Neural cell (in vitro differentiated cells): ENCODE data around the gene MTREX. TPM values are rescaled to one million over a fixed set of nuclear protein-coding genes. Genes with fewer than 3 reads are reported as not detected.

Experiments
- H2AFZ ChIP-seq: fragments of 200-600, 300-800 bp; sonication (generic), shearing (Covaris generic); 2 replicates; pipeline ENCODE4 v1.6.0; 2014; ENCODE audit warnings: low read depth, mild to moderate bottlenecking, antibody characterized with exemption, low read length, moderate library complexity
- H3F3A ChIP-seq: fragments of 200-600 bp; shearing (Covaris generic); 2 replicates; pipeline ENCODE4 v1.6.1; 2016; ENCODE audit warnings: mild to moderate bottlenecking, moderate library complexity, mixed read lengths, antibody characterized with exemption, low read length; ENCODE audit not compliant: insufficient read depth, poor library complexity, severe bottlenecking
- H3K27ac ChIP-seq: fragments of 200-600, 300-800 bp; sonication (generic), shearing (Covaris generic); 2 replicates; pipeline ENCODE4 v1.5.1; 2014; ENCODE audit warnings: mild to moderate bottlenecking, low read length, moderate library complexity
- H3K27me3 ChIP-seq: fragments of 300-800, 200-600 bp; sonication (generic), shearing (Covaris generic); 2 replicates; pipeline ENCODE4 v1.6.0; 2014; ENCODE audit warnings: mild to moderate bottlenecking, low read depth, low read length, moderate library complexity; ENCODE audit not compliant: insufficient read depth
- H3K36me3 ChIP-seq: fragments of 300-800, 200-600 bp; sonication (generic), shearing (Covaris generic); 2 replicates; pipeline ENCODE4 v1.5.1; 2014; ENCODE audit warnings: mild to moderate bottlenecking, antibody characterized with exemption, low read length, moderate library complexity; ENCODE audit not compliant: insufficient read depth
- H3K4me2 ChIP-seq: fragments of 300-800, 200-600 bp; sonication (generic), shearing (Covaris generic); 2 replicates; pipeline ENCODE4 v1.6.0; 2014; ENCODE audit warnings: mild to moderate bottlenecking, low read length
- H3K4me3 ChIP-seq: fragments of 300-800, 200-600 bp; sonication (generic), shearing (Covaris generic); 2 replicates; pipeline ENCODE4 v1.5.1; 2014; ENCODE audit warnings: mild to moderate bottlenecking, low read length, moderate library complexity
- H3K79me2 ChIP-seq: fragments of 200-600 bp; shearing (Covaris generic); replicated peaks from 2 replicates; pipeline ENCODE4 v1.6.0; 2014; ENCODE audit warnings: mild to moderate bottlenecking, low read length, moderate library complexity; ENCODE audit not compliant: insufficient read depth
- H3K9ac ChIP-seq: fragments of 300-800, 200-600 bp; sonication (generic), shearing (Covaris generic); 2 replicates; pipeline ENCODE4 v1.6.1; 2016; ENCODE audit warnings: mild to moderate bottlenecking, low read length, mixed read lengths
- H3K9me2 ChIP-seq: fragments of 200-600 bp; shearing (Covaris generic); 2 replicates; pipeline ENCODE4 v1.6.1; 2016; ENCODE audit warnings: mild to moderate bottlenecking, low read length, mixed read lengths; ENCODE audit not compliant: insufficient read depth
- H3K9me3 ChIP-seq: fragments of 200-600, 300-800 bp; sonication (generic), shearing (Covaris generic); 2 replicates; pipeline ENCODE4 v1.6.1; 2016; ENCODE audit warnings: mild to moderate bottlenecking, mixed run types, low read length, moderate library complexity, mixed read lengths
- H4K20me1 ChIP-seq: fragments of 200-600 bp; shearing (Covaris generic); 2 replicates; pipeline ENCODE4 v1.6.1; 2016; ENCODE audit warnings: mild to moderate bottlenecking, mixed run types; ENCODE audit not compliant: insufficient read depth
- EP300 ChIP-seq: fragments of 450-650 bp; conservative IDR thresholded peaks from 2 replicates; pipeline ENCODE4 v1.6.1; 2014; ENCODE audit warnings: antibody characterized with exemption, mild to moderate bottlenecking, moderate library complexity; ENCODE audit not compliant: poor library complexity, severe bottlenecking
- EZH2 ChIP-seq: fragments of 200-600, 300-800 bp; shearing (Covaris generic), sonication (generic); IDR thresholded peaks from 2 replicates; pipeline ENCODE4 v1.6.1; 2014; ENCODE audit warnings: antibody characterized with exemption, low read length, borderline replicate concordance, mild to moderate bottlenecking; ENCODE audit not compliant: insufficient read depth, poor library complexity, severe bottlenecking
- MXI1 ChIP-seq: fragments of 450-650 bp; conservative IDR thresholded peaks from 2 replicates; pipeline ENCODE4 v1.6.1; 2014; ENCODE audit warnings: antibody characterized with exemption, mild to moderate bottlenecking; ENCODE audit not compliant: poor library complexity, severe bottlenecking
- POLR2AphosphoS5 ChIP-seq: IDR thresholded peaks from 2 replicates; pipeline ENCODE4 v1.6.1; 2012
- RAD21 ChIP-seq: fragments of 450-650 bp; conservative IDR thresholded peaks from 2 replicates; pipeline ENCODE4 v1.6.1; 2014; ENCODE audit warnings: antibody characterized with exemption, mild to moderate bottlenecking, moderate library complexity
- REST ChIP-seq: IDR thresholded peaks from 2 replicates; pipeline ENCODE4 v1.6.1; 2012; ENCODE audit warnings: borderline replicate concordance
- SMC3 ChIP-seq: fragments of 450-650 bp; conservative IDR thresholded peaks from 2 replicates; pipeline ENCODE4 v1.6.1; 2014; ENCODE audit warnings: antibody characterized with exemption, mild to moderate bottlenecking, moderate library complexity; ENCODE audit not compliant: poor library complexity
- TAF1 ChIP-seq: IDR thresholded peaks from 2 replicates; pipeline ENCODE4 v1.6.1; 2012; ENCODE audit warnings: low read depth
- polyA plus RNA-seq: library from polyadenylated mRNA; depleted of rRNA; stranded (reverse); fragments of >200 nt; gene quantifications from 2 replicates; pipeline ENCODE4 v1.2.3, GENCODE V29; 2014
- TF ChIP-seq, protein P1 (sequence below): fragments of 450-650 bp; IDR thresholded peaks from 2 replicates; pipeline ENCODE4 v1.5.1; 2014; ENCODE audit warnings: antibody characterized with exemption, mild to moderate bottlenecking, moderate library complexity; ENCODE audit not compliant: poor library complexity, severe bottlenecking

MTREX gene
- polyA plus RNA-seq, 1 donor from 2014 or later = 77.6 TPM

- Histone ChIP-seq H3K4me3 (no peak overlapping the region), H3K9me2 (no peaks in the 10 kb centered on the region), H3K27ac (no peak overlapping the region), H3K9me3 (no peaks in the 10 kb centered on the region), H3K36me3 (peaks cover 11% of the 10 kb centered on the region), H3K4me2 (no peak overlapping the region), H3K9ac (no peak overlapping the region), H3K79me2 (no peaks in the 10 kb centered on the region), H3K27me3 (no peaks in the 10 kb centered on the region), H2AFZ (no peak overlapping the region), H3F3A (no peaks in the 10 kb centered on the region), H4K20me1 (no peaks in the 10 kb centered on the region)
- TF ChIP-seq EP300 = no peak
- no peak for TF ChIP-seq SMC3
- TF ChIP-seq TAF1 = no peak
- TF ChIP-seq MXI1 = no peak
- no peak for TF ChIP-seq RAD21
- no peak for TF ChIP-seq POLR2AphosphoS5
- no peak for TF ChIP-seq EZH2
- TF ChIP-seq, protein P1, sequence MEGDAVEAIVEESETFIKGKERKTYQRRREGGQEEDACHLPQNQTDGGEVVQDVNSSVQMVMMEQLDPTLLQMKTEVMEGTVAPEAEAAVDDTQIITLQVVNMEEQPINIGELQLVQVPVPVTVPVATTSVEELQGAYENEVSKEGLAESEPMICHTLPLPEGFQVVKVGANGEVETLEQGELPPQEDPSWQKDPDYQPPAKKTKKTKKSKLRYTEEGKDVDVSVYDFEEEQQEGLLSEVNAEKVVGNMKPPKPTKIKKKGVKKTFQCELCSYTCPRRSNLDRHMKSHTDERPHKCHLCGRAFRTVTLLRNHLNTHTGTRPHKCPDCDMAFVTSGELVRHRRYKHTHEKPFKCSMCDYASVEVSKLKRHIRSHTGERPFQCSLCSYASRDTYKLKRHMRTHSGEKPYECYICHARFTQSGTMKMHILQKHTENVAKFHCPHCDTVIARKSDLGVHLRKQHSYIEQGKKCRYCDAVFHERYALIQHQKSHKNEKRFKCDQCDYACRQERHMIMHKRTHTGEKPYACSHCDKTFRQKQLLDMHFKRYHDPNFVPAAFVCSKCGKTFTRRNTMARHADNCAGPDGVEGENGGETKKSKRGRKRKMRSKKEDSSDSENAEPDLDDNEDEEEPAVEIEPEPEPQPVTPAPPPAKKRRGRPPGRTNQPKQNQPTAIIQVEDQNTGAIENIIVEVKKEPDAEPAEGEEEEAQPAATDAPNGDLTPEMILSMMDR = no peak
- TF ChIP-seq REST = no peak
Measured at GRCh38 chr5:55364537-55365055, 56.8 kb downstream of the MTREX start.

GRCh38 chr5:55370291-55370925 is 62.6 kb downstream of the MTREX start:
- H3K36me3 ChIP-seq = peaks cover 11% of the 10 kb centered on the region
- TF ChIP-seq EP300 (no peak), MXI1 (no peak), EZH2 (no peak), POLR2AphosphoS5 (no peak), REST (no peak), TAF1 (no peak), SMC3 (no peak), RAD21 (no peak)
- TF ChIP-seq, protein P1 = no peak
- H2AFZ ChIP-seq = no peak overlapping the region
- H3K27me3 ChIP-seq = no peaks in the 10 kb centered on the region
- no peaks in the 10 kb centered on the region for H3K79me2 ChIP-seq
- H3K4me2 ChIP-seq = no peak overlapping the region
- no peak overlapping the region for H3K9ac ChIP-seq
- H3K9me2 ChIP-seq = no peaks in the 10 kb centered on the region
- H3K9me3 ChIP-seq = no peaks in the 10 kb centered on the region
- no peaks in the 10 kb centered on the region for H3F3A ChIP-seq
- no peaks in the 10 kb centered on the region for H4K20me1 ChIP-seq
- H3K27ac ChIP-seq = no peak overlapping the region
- H3K4me3 ChIP-seq = no peak overlapping the region
